Neural cell (in vitro differentiated cells): ENCODE data around the gene THAP7.

Source experiments
- CTCF ChIP-seq: fragments of 450-650 bp; IDR thresholded peaks from 2 replicates; pipeline ENCODE4 v1.5.1; 2014; ENCODE audit warnings: antibody characterized with exemption, mild to moderate bottlenecking, moderate library complexity; ENCODE audit not compliant: poor library complexity, severe bottlenecking
- MXI1 ChIP-seq: fragments of 450-650 bp; conservative IDR thresholded peaks from 2 replicates; pipeline ENCODE4 v1.6.1; 2014; ENCODE audit warnings: antibody characterized with exemption, mild to moderate bottlenecking; ENCODE audit not compliant: poor library complexity, severe bottlenecking
- POLR2AphosphoS5 ChIP-seq: IDR thresholded peaks from 2 replicates; pipeline ENCODE4 v1.6.1; 2012
- RAD21 ChIP-seq: fragments of 450-650 bp; conservative IDR thresholded peaks from 2 replicates; pipeline ENCODE4 v1.6.1; 2014; ENCODE audit warnings: antibody characterized with exemption, mild to moderate bottlenecking, moderate library complexity
- SMC3 ChIP-seq: fragments of 450-650 bp; conservative IDR thresholded peaks from 2 replicates; pipeline ENCODE4 v1.6.1; 2014; ENCODE audit warnings: antibody characterized with exemption, mild to moderate bottlenecking, moderate library complexity; ENCODE audit not compliant: poor library complexity

- TF ChIP-seq CTCF (no peak), RAD21 (no peak), POLR2AphosphoS5 (no peak), SMC3 (no peak), MXI1 (no peak)
Observed at GRCh38 chr22:20999350-21000206, 2.3 kb downstream of the THAP7 start.
